ENCODE data around the gene ANO1.

Gene ANO1

GRCh38 chr11:70078095-70078780, at the start of gene ANO1:
ANO1 (plus strand) TSS chr11:70078317; CDS start chr11:70078607, 290 bp downstream.
- TF ChIP-seq CTCF (conservative IDR thresholded peaks at IDR 0.05) (no peak), ZFX (IDR thresholded peaks at IDR 0.05) (no peak)
- H3K27ac ChIP-seq = no peak within 1 kb of the TSS

GRCh38 chr11:70029115-70029860, 48.8 kb upstream of the ANO1 start:
- no peak overlapping the region for H3K27ac ChIP-seq
- TF ChIP-seq CTCF (conservative IDR thresholded peaks at IDR 0.05) = no peak
- TF ChIP-seq ZFX (IDR thresholded peaks at IDR 0.05) = no peak

DNA sequence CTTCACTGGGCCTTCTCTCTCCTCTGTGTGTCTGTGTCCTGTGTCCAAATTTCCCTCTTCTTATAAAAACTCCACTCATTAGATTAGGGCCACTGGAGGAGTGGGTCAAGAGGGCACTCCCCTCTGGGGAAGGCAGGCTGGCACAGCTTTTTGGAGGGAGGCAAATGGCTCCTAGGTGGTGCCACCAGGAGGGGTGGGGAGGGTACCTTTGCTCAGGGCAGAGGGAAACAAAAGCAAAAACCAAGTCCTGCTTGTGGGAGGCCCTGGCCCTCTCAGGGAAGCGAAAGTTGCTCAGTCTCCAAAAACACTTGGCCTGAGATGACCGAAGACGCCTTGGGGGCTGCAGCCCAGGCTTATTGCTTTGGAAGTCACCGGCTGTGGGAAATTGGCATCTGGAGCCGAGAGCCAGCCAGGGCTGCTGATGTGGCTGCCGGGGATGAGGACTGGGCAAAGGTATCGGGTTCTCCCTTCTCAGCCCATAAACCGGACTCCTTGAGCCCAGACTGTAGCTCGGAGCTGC, 48.2 kb upstream of the ANO1 start:
- no peak for TF ChIP-seq ZFX (IDR thresholded peaks at IDR 0.05)
- TF ChIP-seq CTCF (conservative IDR thresholded peaks at IDR 0.05) = no peak
- H3K27ac ChIP-seq = no peak overlapping the region

DNA sequence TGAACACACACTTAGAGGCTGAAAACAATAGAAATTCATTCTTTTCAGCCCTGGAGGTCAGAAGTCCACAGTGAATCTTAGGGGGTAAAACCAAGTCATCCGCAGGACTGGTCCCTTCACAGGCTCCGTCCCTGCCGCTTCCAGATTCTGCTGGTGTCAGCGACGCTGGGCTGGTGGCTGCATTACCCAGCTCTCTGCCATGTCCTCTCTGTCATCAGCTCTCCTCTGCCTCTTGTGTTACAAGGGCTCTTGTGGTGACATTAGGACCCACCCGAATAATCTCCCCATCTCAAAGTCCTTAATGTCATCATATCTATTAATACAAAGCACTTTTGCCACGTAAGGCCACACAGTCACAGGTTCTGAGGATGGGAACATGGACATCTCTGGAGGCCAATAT, 47.7 kb upstream of the ANO1 start:
- no peak for TF ChIP-seq CTCF (conservative IDR thresholded peaks at IDR 0.05)
- TF ChIP-seq ZFX (IDR thresholded peaks at IDR 0.05) = no peak

DNA sequence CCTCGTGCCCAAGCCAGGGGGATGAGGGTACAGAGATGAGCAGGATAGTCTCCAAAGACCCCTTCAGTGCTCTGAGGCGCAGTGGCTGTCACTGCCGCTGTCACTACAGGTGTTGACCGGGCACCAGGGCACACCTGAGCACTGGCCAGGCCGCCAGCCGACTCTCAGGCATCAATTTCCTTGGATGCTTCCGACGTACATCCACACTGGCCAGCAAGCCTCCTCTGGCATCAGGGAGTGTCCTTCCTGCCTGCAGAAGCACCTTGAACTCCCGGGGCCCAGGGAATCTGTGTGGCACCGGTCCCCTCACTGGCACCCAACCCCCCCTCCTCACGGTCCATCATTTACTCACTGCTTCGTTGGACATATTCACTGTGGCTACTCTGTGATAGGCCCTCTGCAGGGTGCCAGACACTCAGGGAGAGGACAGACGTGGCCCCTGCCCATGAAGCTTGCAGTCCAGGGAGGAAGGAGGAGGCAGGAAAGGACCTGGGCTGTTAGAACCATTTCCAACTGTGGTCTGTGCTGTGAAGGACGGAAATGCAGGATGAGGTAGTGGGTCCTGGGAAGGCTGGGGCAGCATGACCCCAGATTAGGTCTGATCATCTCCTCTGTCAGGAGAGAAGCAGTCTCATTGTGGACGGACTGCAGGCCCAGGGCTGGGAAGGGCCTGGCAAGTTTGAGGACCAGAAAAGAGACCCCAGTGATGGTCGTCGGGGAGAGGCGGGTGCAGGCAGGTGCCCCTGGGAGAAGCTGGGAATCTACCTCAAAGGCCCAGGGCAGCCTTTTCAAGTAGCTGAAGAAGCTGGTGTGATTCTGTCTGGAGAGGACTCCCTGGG, 46.3 kb upstream of the ANO1 start:
- TF ChIP-seq CTCF (conservative IDR thresholded peaks at IDR 0.05) = no peak
- no peak overlapping the region for H3K27ac ChIP-seq

More for the DNA sequence above, 47.7 kb upstream of the ANO1 start:
- no peak overlapping the region for H3K27ac ChIP-seq

DNA sequence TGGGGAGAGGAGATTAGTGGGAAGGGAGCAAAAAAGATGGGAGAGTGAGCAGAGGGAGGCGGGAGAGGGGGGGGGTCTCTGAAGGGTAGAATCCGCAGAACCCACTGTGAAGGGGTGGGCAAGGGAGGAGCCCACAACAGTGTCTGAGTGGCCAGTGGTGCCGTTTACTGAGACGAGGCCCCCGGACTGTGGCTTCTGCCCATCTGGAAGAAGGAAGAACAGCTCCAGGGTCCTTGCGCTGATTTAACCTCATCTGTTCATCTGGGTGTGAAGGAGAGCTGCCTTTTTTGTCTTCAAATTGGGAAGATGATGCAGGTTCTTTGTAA, 45.7 kb upstream of the ANO1 start:
- H3K27ac ChIP-seq = no peak overlapping the region
- TF ChIP-seq CTCF (conservative IDR thresholded peaks at IDR 0.05) (no peak), ZFX (IDR thresholded peaks at IDR 0.05) (no peak)
